ENCODE results near the gene CLDN6. TPM values are rescaled to one million over a fixed set of nuclear protein-coding genes. Genes with fewer than 3 reads are reported as not detected.
A peak's percentile ranks its signal among the peaks of the same experiment; 100 is the strongest.

The CLDN6 gene
- total RNA-seq, 1 experiment from 2014 or later = 2.7 TPM

GRCh38 chr16:2979669-2980226 is 38.2 kb downstream of the CLDN6 start:
- in situ Hi-C loops (cut with HindIII; ENCODE audit: low sequenced_read_pairs) = no loop called here
- DNase-seq (ENCODE audit: low spot score) = no peak

GRCh38 chr16:2977440-2977839 is 40.5 kb downstream of the CLDN6 start:
- DNase-seq (ENCODE audit: low spot score) = no peak
- in situ Hi-C loops (cut with HindIII; ENCODE audit: low sequenced_read_pairs) = no loop called here

GRCh38 chr16:2976673-2977072 is 41.3 kb downstream of the CLDN6 start:
- no peak for DNase-seq (ENCODE audit: low spot score)
- in situ Hi-C loops (cut with HindIII; ENCODE audit: low sequenced_read_pairs) = no loop called here

- in situ Hi-C loops (cut with HindIII; ENCODE audit: low sequenced_read_pairs) = no loop called here
Observed at GRCh38 chr16:2976201-2976600, 41.8 kb downstream of the CLDN6 start.

GRCh38 chr16:2975161-2975795 is 42.7 kb downstream of the CLDN6 start:
- in situ Hi-C loops (cut with HindIII; ENCODE audit: low sequenced_read_pairs) = no loop called here
- no peak for DNase-seq (ENCODE audit: low spot score)

More at GRCh38 chr16:2976201-2976600, 41.8 kb downstream of the CLDN6 start:
- no peak for DNase-seq (ENCODE audit: low spot score)

- in situ Hi-C loops (cut with HindIII; ENCODE audit: low sequenced_read_pairs) = no loop called here
- DNase-seq (ENCODE audit: low spot score) = no peak
Observed at GRCh38 chr16:2974319-2975056, 43.5 kb downstream of the CLDN6 start.

- in situ Hi-C loops (cut with HindIII; ENCODE audit: low sequenced_read_pairs) = no loop called here
- no peak for DNase-seq (ENCODE audit: low spot score)
Observed at GRCh38 chr16:2973605-2974318, 44.2 kb downstream of the CLDN6 start.

GRCh38 chr16:2973093-2973492 is 44.9 kb downstream of the CLDN6 start:
- DNase-seq (ENCODE audit: low spot score) = peak; percentile 25
- in situ Hi-C loops (cut with HindIII; ENCODE audit: low sequenced_read_pairs) = no loop called here

GRCh38 chr16:2971985-2972784 is 45.8 kb downstream of the CLDN6 start:
- DNase-seq (ENCODE audit: low spot score) = no peak
- in situ Hi-C loops (cut with HindIII; ENCODE audit: low sequenced_read_pairs) = no loop called here

GRCh38 chr16:2971134-2971984 is 46.6 kb downstream of the CLDN6 start:
- in situ Hi-C loops (cut with HindIII; ENCODE audit: low sequenced_read_pairs) = no loop called here
- no peak for DNase-seq (ENCODE audit: low spot score)

GRCh38 chr16:2970563-2970962 is 47.4 kb downstream of the CLDN6 start:
- DNase-seq (ENCODE audit: low spot score) = no peak
- in situ Hi-C loops (cut with HindIII; ENCODE audit: low sequenced_read_pairs) = no loop called here

GRCh38 chr16:2969545-2970521 is 48.1 kb downstream of the CLDN6 start:
- in situ Hi-C loops (cut with HindIII; ENCODE audit: low sequenced_read_pairs) = no loop called here
- no peak for DNase-seq (ENCODE audit: low spot score)

- in situ Hi-C loops (cut with HindIII; ENCODE audit: low sequenced_read_pairs) = no loop called here
- peak; percentile 87 for DNase-seq (ENCODE audit: low spot score)
Observed at GRCh38 chr16:2968738-2969544, 49.0 kb downstream of the CLDN6 start, which contains the start of gene PAQR4. Gene PAQR4 (plus strand): TSS chr16:2969348. CDS start chr16:2969675, 327 bp downstream.

GRCh38 chr16:2968368-2968737 is 49.6 kb downstream of the CLDN6 start:
- no peak for DNase-seq (ENCODE audit: low spot score)
- in situ Hi-C loops (cut with HindIII; ENCODE audit: low sequenced_read_pairs) = no loop called here

GRCh38 chr16:2967721-2968161 is 50.2 kb downstream of the CLDN6 start:
- no peak for DNase-seq (ENCODE audit: low spot score)
- in situ Hi-C loops (cut with HindIII; ENCODE audit: low sequenced_read_pairs) = no loop called here

- in situ Hi-C loops (cut with HindIII; ENCODE audit: low sequenced_read_pairs) = no loop called here
- no peak for DNase-seq (ENCODE audit: low spot score)
Observed at GRCh38 chr16:2967211-2967631, 50.8 kb downstream of the CLDN6 start.
